ENCODE data around the gene STAT3. TPM values are rescaled to one million over a fixed set of nuclear protein-coding genes. Genes with fewer than 3 reads are reported as not detected.

Gene STAT3
- total and polyA plus RNA-seq, 9 of the 15 experiments (the other 6 are each of a cell fraction or from before 2014, with no cell fraction given): 90.0 to 179 (median 114) TPM

- TF ChIP-seq E2F3 (CRISPR knock-in tag; IDR thresholded peaks at IDR 0.05) (peak; percentile 83), BHLHE40 (IDR thresholded peaks at IDR 0.05; ENCODE audit: low read length) (peak; percentile 98), EP300 (IDR thresholded peaks at IDR 0.05; ENCODE audit: low read length) (peak; percentile 96), ZBTB40 (IDR thresholded peaks at IDR 0.05) (no peak), ZBTB40 (CRISPR knock-in tag; IDR thresholded peaks at IDR 0.05) (no peak), ZNF699 (CRISPR knock-in tag; IDR thresholded peaks at IDR 0.05; ENCODE audit: insufficient replicate concordance) (no peak), GMEB1 (CRISPR knock-in tag; IDR thresholded peaks at IDR 0.05) (peak; percentile 15; the same call in 1 of the 2 replicates), TRIM28 (IDR thresholded peaks at IDR 0.05) (no peak), BRD9 (IDR thresholded peaks at IDR 0.05; ENCODE audit: low read depth, partially characterized antibody) (peak; percentile 22), NFE2 (IDR thresholded peaks at IDR 0.05; ENCODE audit: low read depth) (peak; percentile 42), ZBTB9 (CRISPR knock-in tag; IDR thresholded peaks at IDR 0.05) (no peak; the same call in none of the 2 replicates), GATAD2B (IDR thresholded peaks at IDR 0.05; ENCODE audit: borderline replicate concordance) (peak; percentile 91; the same call in 1 of the 2 replicates), PHF21A (IDR thresholded peaks at IDR 0.05; ENCODE audit: borderline replicate concordance, low read depth) (peak; percentile 87), TAF1 (IDR thresholded peaks at IDR 0.05; ENCODE audit: control insufficient read depth, extremely low read depth, insufficient read depth, low read length, severe bottlenecking) (peak; percentile 57), SRSF7 (optimal IDR thresholded peaks at IDR 0.05; ENCODE audit: low read depth, low read length) (no peak)
These were observed 75.7 kb downstream of the STAT3 start (continued) for GRCh38 chr17:42312285-42313130.
